Thyroid gland (tissue), 4 donors: Measurements from ENCODE around the gene PHYH. TPM values are rescaled to one million over a fixed set of nuclear protein-coding genes. Genes with fewer than 3 reads are reported as not detected.

Experiments used
- DNase-seq, 2 donors: peaks; one replicate each; pipeline ENCODE4 v3.0.0-alpha.2; 2019
- H3K27ac ChIP-seq, 3 donors: fragments of 200-600 bp; sonication (generic); 1 replicate in 2 of 3; 2 replicates in 1 of 3; pipeline ENCODE4 v1.5.1; 2016 to 2019; ENCODE audit warnings: mild to moderate bottlenecking in 1 of 3, moderate library complexity in 1 of 3
- H3K27me3 ChIP-seq: fragments of 200-600 bp; sonication (generic); one replicate; pipeline ENCODE4 v1.5.1; 2019
- H3K36me3 ChIP-seq, 2 donors: fragments of 200-600 bp; sonication (generic); one replicate each; pipeline ENCODE4 v1.5.1; 2016 to 2019
- H3K4me1 ChIP-seq, 2 donors: fragments of 200-600 bp; sonication (generic); one replicate each; pipeline ENCODE4 v1.5.1; 2017 to 2019
- H3K4me3 ChIP-seq, 3 donors: fragments of 200-600 bp; sonication (generic); replicated peaks in 1 of 3; 1 replicate in 2 of 3; 2 replicates in 1 of 3; pipeline ENCODE4 v1.5.1; 2016; ENCODE audit warnings: mild to moderate bottlenecking in 1 of 3
- H3K9me3 ChIP-seq: fragments of 200-600 bp; sonication (generic); one replicate; pipeline ENCODE4 v1.5.1; 2017
- CTCF ChIP-seq, 6 experiments: fragments of 200-600 bp in 3 of 6; fragments of 450-650 bp in 3 of 6; sonication (generic) in 3 of 6; IDR thresholded peaks; one replicate each; pipeline ENCODE4 v1.5.1; 2016 to 2019; ENCODE audit warnings: antibody characterized with exemption in 6 of 6, mild to moderate bottlenecking in 2 of 6, inconsistent platforms in 1 of 6, moderate library complexity in 1 of 6
- POLR2A ChIP-seq, 2 donors: fragments of 450-650 bp; IDR thresholded peaks; one replicate each; pipeline ENCODE4 v1.6.1; 2017; ENCODE audit warnings: antibody characterized with exemption in 2 of 2, mild to moderate bottlenecking in 2 of 2, moderate library complexity in 1 of 2
- WGBS, 2 donors: methylation state at CpG; one replicate each; pipeline ENCODE4 v1.1.5; 2017; 5-methylcytosine and 5-hydroxymethylcytosine counted together
- intact Hi-C: fragments of 100-400 bp; cut with DNase I; formaldehyde crosslinking; loops from one replicate; pipeline ENCODE4 v1.15.1; 2023
- total RNA-seq, 4 donors: library from RNA; depleted of rRNA; stranded (reverse); fragments of >200 nt; gene quantifications; one replicate each; pipeline ENCODE4 v1.2.3, GENCODE V29; 2016

PHYH gene
- total RNA-seq, 4 donors from 2014 or later = 48.5 to 86.8 (median 71.4) TPM

DNA sequence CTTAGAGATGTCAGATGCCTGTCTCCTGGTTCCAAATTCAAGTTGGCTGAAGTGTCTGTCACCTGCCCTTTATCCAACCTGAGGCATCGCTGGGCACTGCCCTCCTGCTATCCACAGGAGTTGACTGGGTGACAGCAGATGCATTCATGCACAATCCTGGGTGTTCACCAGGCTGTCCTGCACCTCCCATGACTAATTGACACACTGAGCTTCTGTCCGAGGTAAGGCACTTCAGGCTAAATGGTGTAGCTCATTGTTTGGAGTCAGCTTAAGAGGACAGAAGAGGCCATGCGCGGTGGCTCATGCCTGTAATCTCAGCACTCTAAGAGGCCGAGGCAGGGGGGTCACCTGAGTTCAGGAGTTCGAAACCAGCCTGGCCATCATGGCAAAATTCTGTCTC is 68.1 kb downstream of the PHYH start:
- DNase-seq = no peak

GRCh38 chr10:13231190-13231589 is 68.7 kb downstream of the PHYH start:
- DNase-seq = no peak
- H3K27ac ChIP-seq = no peak overlapping the region
- intact Hi-C loops = no loop called here
- no peaks in the 10 kb centered on the region for H3K4me1 ChIP-seq
- H3K36me3 ChIP-seq = no peaks in the 10 kb centered on the region
- 67 to 71% methylated on average over 9 of the region's 9 CpGs for WGBS, 2 donors
- H3K27me3 ChIP-seq = no peaks in the 10 kb centered on the region
- no peak overlapping the region for H3K4me3 ChIP-seq
- H3K9me3 ChIP-seq = no peaks in the 10 kb centered on the region
- TF ChIP-seq CTCF (IDR thresholded peaks at IDR 0.05) (no peak), POLR2A (IDR thresholded peaks at IDR 0.05) (no peak)

More for the DNA sequence above, 68.1 kb downstream of the PHYH start:
- Histone ChIP-seq H3K9me3 (no peaks in the 10 kb centered on the region), H3K4me3 (no peak overlapping the region), H3K4me1 (no peaks in the 10 kb centered on the region), H3K36me3 (no peaks in the 10 kb centered on the region), H3K27ac (no peak overlapping the region), H3K27me3 (no peaks in the 10 kb centered on the region)
- no peak for TF ChIP-seq POLR2A (IDR thresholded peaks at IDR 0.05)
- no peak for TF ChIP-seq CTCF (IDR thresholded peaks at IDR 0.05)
- intact Hi-C loops = no loop called here
- 72 to 73% methylated on average over 6 of the region's 6 CpGs for WGBS, 2 donors

Other genes starting within 250 kb of the PHYH start
- 10 to 100 TPM; 19.9 to 39.5 (median 26.8) TPM for gene OPTN, start 199.9 kb downstream of the PHYH start, total RNA-seq
- 1 to 10 TPM in 1 of 4 donors, under 1 TPM in 3; 0.24 to 1.4 (median 0.49) TPM for gene MCM10, start 138.5 kb downstream of the PHYH start, total RNA-seq
- gene UCMA, start 65.7 kb downstream of the PHYH start, total RNA-seq = not detected
- 10 to 100 TPM; 60.0 to 85.6 (median 68.1) TPM for gene SEPHS1, start 48.2 kb upstream of the PHYH start, total RNA-seq
- 100 to 1,000 TPM in 2 of 4 donors, 10 to 100 TPM in 2; 51.3 to 106 (median 84.3) TPM for gene BEND7, start 228.9 kb upstream of the PHYH start, total RNA-seq